GM19193 (cell line): ENCODE measurements around the gene TSBP1.

ENCODE experiments used
- POLR2A ChIP-seq: IDR thresholded peaks from 4 replicates; pipeline ENCODE4 v1.6.1; 2011; ENCODE audit not compliant: insufficient read depth, insufficient read length; ENCODE audit errors: extremely low read depth

TSBP1 gene

DNA sequence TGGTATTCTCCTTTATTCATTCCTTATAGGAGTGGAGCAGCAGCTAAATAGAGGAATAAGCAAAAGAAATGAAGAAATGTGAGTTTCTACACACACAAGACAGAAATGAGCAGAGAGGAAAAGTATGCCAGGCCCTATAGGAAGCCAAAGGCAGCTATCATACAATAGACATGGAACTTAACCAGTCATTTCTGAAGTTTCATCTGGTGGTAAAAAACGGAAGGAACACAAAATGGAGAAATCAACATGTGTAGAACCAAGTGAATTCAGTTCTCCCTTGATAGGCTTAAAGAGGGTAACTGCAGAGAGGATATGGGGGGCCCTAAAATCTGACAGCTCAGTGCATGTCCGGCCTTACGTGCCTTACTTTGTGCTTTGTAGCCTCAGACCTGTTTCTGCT lies 44.6 kb downstream of the TSBP1 start:
- TF ChIP-seq POLR2A: no peak

DNA sequence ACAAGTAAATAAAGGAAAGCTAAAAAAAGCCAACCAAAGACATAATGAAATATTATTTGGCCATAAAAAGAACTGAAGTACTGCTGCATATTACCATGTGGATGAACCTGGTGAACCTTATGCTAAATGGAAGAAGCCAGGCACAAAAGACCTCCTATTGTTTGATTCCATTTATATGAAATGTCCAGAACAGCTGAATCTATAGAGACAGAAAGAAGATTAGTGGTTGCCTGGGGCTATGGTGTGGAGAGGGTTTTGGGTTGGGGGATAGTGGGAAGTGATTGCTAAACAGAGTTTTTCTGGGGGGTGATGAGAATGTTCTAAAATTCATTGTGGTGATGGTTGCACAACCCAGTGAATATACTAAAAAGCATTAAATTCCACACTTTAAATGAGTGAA lies 53.2 kb downstream of the TSBP1 start:
- no peak for TF ChIP-seq POLR2A

DNA sequence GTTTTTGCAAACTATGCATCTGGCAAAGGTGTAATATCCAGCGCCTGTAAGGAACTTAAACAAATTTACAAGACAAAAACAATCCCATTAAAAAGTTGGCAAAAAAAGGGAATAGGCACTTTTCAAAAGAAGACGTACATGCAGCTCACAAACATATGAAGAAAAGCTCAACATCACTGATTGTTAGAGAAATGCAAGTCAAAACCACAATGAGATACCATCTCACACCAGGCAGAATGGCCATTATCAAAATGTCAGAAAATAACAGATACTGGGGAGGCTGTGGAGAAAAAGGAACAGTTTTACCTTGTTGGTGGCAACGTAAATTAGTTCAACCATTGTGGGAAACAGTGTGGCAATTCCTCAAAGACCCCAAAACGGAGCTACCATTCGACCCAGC lies 54.2 kb downstream of the TSBP1 start:
- no peak for TF ChIP-seq POLR2A

DNA sequence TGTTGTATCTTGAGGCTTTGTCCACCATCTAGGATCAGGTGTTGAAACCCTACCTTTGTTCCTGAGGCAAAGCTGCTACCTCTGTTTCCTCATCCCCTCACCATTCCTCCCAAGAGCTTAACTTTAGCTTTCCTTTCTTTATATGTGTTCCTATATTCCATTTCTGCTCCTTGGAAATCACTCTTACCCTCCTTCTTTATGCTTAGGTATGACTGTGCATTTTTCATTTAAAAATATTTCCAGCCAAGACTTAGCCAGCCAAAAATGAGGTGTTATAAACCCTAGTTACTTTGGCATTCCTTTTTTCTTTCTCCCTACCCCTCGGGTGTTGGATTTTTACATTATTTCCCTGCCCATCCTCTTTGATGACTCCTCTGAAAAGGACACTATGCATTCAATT lies 57.7 kb downstream of the TSBP1 start:
- no peak for TF ChIP-seq POLR2A

DNA sequence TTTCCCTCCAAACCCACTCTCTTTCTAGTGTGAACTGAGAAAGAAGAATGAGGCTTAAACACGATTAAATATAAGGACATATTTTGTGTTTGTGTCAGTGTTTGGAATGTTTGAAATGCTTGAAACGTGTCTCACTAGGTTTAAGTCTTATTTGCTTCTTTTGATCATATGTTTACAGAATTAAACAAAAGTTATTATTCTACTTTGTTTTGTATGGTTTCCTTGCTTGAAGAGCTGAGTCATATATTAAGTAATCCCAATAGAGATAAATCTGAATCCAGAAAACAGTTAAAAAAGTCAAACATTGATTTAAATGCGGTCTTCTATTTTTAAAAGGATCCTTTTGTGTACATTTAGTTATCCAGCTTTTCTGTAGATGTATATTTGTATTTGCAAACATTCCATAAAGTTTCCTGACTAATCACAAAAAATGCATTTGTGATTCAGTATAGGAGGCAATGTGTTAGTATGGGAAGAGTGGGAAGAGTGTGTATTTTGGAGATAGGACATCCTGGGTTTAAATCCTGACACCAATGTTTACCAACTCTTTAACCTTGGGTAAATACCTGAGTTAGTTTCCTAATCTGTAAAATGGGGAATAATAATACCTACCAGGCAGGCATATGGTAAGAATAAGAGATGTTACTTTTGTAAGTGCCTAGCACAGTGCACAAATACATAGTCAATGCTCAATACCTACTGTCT lies 72.9 kb downstream of the TSBP1 start:
- no peak for TF ChIP-seq POLR2A

DNA sequence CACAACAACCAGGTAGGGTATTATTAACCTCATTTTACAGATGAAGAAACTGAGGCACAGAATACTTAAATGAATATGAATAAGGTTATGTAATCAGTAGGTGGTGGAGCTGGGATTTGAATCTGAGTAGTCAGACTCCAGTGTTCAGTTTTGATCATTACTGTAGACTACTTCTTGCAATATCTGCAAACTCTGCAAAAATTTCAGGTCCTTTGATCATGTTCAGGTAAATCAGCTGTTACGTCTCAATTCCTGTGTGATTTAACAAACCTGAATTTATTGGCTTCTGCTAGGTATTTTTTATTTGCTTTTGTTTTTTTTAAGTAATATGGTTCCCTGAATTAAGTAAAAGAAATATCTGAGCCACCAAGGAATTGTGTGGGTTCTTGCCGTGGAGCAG lies 77.1 kb downstream of the TSBP1 start:
- TF ChIP-seq POLR2A: no peak

DNA sequence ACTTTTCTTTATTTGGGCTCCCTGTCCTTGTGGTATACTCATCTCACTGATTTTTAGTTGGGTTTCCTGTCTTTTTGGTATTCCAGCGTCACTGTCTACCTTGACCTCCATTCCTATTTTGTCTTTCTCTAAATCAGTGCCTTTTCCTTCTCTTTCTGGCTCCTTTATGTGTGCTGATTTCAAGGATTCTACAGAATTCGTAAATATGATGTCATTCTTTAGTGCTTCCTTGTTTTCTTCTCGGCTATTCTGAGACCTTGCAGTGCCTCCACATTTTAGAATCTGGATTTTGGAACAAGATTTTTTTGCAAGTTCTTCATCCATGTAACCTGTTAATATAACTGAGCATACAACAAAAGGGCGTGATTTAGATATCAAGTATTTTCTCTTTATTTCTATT lies 78.0 kb downstream of the TSBP1 start:
- no peak for TF ChIP-seq POLR2A

DNA sequence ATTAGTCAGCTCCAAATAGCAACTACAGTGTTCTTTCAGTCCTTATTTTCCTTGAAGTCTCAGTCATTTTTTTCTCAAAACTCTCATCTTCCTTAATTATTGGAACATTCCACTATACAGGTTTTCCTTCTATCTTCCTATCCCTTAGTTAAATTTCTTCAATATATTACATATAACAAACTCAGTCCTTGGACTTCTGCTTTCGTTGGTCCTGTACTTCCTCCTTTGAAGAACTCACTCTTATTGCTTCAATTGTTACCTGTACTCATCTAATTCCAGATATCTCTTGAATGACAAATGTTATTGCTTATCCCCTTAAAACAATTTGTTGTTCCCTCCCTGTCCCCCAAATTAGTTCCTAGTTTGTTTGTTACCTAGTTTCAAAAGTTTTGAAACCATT lies 80.2 kb downstream of the TSBP1 start:
- TF ChIP-seq POLR2A: no peak

DNA sequence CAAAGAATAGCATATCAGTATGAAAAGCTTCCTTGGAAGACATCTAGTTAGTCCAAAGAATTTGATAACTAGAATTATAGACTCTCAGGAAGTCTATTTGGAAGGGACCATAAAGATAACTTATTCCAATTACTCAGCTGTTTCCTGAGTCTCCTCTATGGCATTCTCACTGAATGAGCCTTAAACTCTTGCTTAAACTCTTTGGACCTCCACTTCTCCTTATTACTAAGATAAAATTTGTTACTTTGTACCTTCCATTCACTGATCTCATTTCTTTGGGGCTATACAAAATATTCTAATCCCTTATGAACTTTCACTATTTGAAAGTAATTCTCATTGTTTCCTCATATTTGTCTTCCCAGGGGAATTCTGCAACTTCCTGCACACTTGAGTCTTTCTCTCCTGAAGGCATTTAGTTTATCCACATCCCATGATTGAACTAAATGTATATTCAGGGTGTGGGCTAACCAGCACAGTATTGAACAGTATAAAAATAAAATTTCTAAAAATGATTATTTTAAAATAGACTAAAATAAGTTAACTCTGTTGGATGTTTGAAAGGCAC lies 80.7 kb downstream of the TSBP1 start:
- TF ChIP-seq POLR2A: no peak

DNA sequence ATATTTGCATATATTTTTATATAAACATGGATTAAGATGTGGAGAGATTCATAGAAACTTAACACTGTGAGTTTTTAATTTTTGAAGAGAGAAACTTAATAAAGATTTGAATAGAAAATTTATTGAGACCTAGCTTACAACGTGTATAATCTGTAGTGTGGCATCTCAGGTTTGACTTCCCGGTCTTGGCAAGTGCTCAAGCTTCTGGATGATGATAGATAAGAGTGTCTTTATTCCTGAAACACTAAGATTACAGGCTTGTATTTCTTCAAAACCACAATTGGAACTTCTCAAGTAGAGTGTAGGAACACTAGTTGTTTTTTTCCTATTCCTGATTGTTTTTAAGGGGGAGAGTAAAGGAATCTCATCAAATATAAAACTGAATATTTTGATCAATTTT lies 83.3 kb downstream of the TSBP1 start:
- no peak for TF ChIP-seq POLR2A

DNA sequence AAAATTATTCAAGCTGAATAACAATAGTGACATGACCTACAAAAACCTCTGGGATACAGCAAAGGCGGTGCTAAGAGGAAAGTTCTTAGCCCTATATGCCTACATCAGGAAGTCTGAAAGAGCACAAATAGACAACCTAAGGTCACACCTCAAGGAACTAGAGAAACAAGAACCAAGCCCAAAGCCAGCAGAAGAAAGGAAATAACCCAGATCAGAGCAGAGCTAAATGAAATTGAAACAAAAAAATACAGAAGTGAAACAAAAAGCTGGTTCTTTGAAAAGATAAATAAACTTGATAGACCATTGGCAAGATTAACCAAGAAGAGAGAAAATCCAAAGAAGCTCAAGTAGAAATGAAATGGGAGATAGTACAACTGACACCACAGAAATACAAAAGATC lies 100.3 kb downstream of the TSBP1 start:
- TF ChIP-seq POLR2A: no peak

DNA sequence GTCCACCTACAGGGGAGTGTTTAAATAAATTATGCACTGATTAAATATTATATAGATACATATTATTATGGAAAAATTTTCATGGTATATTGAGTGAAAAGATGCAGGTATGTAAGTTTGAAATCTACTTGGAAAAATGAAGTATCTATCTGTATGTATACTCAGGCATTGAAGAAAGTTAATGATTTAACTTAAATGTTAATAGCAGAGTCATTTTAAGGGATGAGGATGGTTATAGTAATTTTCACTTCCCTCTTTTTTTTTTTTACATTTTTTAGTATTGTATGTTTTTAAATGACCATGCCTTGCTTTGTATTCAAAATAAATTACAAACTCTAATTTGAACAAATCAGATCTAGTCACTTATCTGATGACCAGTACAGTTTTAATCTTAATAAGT lies 104.7 kb downstream of the TSBP1 start:
- no peak for TF ChIP-seq POLR2A

DNA sequence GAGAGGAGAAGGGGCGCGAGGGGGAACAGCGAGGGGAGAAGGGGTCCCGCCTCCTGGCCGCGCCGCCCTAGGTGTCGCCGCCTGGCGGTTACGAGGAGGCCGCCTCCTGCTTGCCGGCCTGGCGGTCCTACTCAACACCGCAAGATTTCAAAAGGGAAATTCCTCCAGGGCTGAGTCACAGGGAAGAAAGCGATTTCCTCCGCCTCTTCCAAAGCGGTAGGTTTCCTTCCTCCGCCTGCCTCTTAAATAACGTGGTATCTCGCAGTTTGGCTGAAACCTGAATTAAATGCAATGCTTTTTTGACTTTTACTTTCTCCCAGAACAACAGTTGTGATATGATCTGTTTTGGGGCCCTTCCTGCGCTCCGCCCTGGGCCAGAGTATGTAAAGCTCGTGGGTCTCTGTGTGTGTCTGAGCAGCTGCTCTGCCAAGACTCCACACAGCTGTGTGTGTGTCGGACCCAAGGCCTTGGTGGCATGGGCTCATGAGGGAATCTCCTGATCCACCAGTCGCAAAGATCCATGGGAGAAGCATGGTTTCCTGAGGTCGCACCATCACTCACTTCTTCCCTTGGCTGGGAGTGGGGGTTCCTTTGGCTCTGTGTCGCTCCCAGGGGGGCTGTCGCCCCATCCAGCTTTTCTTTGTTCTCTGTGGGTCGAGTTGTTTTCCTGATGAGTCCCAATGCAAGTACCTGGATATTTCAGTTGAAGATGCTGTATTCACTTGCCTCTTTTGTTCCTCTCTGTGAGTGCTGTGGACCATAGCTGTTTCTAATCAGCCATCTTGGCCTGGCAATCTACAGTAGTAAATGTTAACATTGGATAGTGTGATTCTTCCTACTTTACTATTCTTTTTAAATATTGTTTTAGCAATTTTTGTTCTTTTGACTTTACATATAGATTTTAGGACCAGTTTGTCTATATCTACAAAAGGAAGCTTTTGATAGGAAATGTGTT lies 116.2 kb downstream of the TSBP1 start:
- TF ChIP-seq POLR2A: peak; percentile 60

DNA sequence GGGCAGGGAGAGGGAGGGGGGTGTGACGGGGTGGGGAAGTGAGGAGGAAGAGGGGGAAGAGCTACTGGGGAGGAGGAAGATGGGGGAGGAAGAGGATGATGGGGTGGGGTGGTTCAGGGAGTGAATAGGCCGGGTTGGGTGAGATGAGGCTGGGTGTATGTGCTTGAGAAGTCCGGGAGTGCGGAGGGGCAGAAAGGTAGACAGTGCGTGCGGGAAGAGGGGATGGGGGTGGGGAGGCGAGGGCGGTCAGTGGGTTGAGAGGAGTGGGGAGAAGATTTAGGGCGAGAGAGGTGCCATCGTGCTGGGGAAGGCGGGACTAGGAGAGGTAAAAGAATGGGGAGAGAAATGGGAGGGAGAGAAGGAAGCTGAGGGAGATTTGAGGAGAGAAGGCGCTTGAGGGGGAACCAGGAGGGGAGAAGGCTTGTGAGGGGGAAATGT lies 116.9 kb downstream of the TSBP1 start:
- TF ChIP-seq POLR2A: no peak

DNA sequence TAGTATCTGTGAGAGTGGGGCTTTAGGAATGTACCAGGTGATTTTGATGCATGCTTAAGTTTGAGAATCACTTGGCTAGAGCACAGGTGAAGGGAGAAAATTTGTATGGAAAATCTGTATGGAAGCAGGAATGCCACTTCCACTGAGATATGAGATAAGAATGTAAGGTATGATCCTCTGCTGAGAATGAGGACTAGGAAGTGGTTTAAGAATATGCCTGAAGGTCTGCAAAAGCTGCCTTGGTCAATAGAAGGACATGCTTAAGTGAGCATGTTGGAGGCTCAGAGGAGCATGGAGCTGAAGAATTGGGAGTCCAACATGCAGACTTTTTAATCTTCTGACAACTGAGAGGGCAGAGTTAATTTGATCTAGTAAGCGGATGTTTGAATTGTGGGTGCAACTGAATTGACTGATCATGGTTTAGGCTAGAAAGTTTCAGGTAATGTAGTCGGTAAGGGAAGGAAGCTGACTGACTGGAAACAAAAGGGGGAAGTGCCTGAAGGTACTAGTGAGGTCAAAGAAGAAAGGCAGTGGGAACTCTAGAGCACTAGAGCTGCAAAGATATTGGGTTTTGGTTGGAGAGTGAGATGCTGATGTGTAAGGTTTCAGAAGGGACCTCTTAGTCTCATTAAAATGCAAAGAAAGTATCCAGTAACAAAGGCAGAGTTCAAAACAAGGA lies 119.2 kb downstream of the TSBP1 start:
- TF ChIP-seq POLR2A: no peak
